GM23338 (cell line): ENCODE data around the gene PPDPF. TPM values are rescaled to one million over a fixed set of nuclear protein-coding genes. Genes with fewer than 3 reads are reported as not detected.

Experiments
- ATAC-seq: fragments of 200-7000 bp; cut with Tn5 transposase; 3 replicates; pipeline ENCODE4 v1.9.1; 2020
- DNase-seq: peaks from one replicate; pipeline ENCODE4 v3.0.0-alpha.2; 2015; ENCODE audit warnings: low spot score
- H2AFZ ChIP-seq: fragments of 200-600 bp; sonication (generic); 2 replicates; pipeline ENCODE4 v1.8.0; 2016; ENCODE audit warnings: antibody characterized with exemption, mild to moderate bottlenecking, moderate library complexity
- H3F3A ChIP-seq: fragments of 200-600 bp; sonication (generic); replicated peaks from 2 replicates; pipeline ENCODE4 v1.8.0; 2017; ENCODE audit warnings: antibody characterized with exemption, mixed run types, low read depth
- H3K27ac ChIP-seq: fragments of 200-600 bp; sonication (generic); 2 replicates; pipeline ENCODE4 v1.6.1; 2016; ENCODE audit warnings: low read depth
- H3K27me3 ChIP-seq: fragments of 200-600 bp; sonication (generic); 2 replicates; pipeline ENCODE4 v1.8.0; 2016; ENCODE audit warnings: mild to moderate bottlenecking, mixed run types, moderate library complexity; ENCODE audit not compliant: insufficient read depth
- H3K36me3 ChIP-seq: fragments of 200-600 bp; sonication (generic); 2 replicates; pipeline ENCODE4 v1.8.0; 2016; ENCODE audit warnings: mild to moderate bottlenecking; ENCODE audit not compliant: insufficient read depth
- H3K4me1 ChIP-seq: fragments of 200-600 bp; sonication (generic); 2 replicates; pipeline ENCODE4 v1.8.0; 2016; ENCODE audit warnings: mild to moderate bottlenecking, moderate library complexity; ENCODE audit not compliant: insufficient read depth
- H3K4me2 ChIP-seq: fragments of 200-600 bp; sonication (generic); 2 replicates; pipeline ENCODE4 v1.7.1; 2017; ENCODE audit warnings: mixed run types
- H3K4me3 ChIP-seq: fragments of 200-600 bp; sonication (generic); 2 replicates; pipeline ENCODE4 v1.6.1; 2016; ENCODE audit warnings: mixed run types
- H3K79me2 ChIP-seq: fragments of 200-600 bp; sonication (generic); replicated peaks from 2 replicates; pipeline ENCODE4 v1.8.0; 2017; ENCODE audit warnings: mild to moderate bottlenecking; ENCODE audit not compliant: insufficient read depth
- H3K9me2 ChIP-seq: fragments of 200-600 bp; sonication (generic); 2 replicates; pipeline ENCODE4 v1.8.0; 2017; ENCODE audit not compliant: insufficient read depth
- H4K20me1 ChIP-seq: fragments of 200-600 bp; sonication (generic); replicated peaks from 2 replicates; pipeline ENCODE4 v1.8.0; 2017; ENCODE audit warnings: mild to moderate bottlenecking; ENCODE audit not compliant: insufficient read depth
- H3K27ac Mint-ChIP-seq: 2 replicates; pipeline ENCODE4 v1.8.0; 2020; ENCODE audit warnings: inconsistent platforms, mild to moderate bottlenecking, moderate library complexity, mixed read lengths
- H3K27me3 Mint-ChIP-seq: 3 replicates; pipeline ENCODE4 v1.8.0; 2022; ENCODE audit warnings: low read depth, mild to moderate bottlenecking, moderate library complexity, mixed read lengths, inconsistent platforms; ENCODE audit not compliant: insufficient read depth, poor library complexity
- H3K36me3 Mint-ChIP-seq: 3 replicates; pipeline ENCODE4 v1.8.0; 2021; ENCODE audit warnings: low read depth, mild to moderate bottlenecking, inconsistent platforms, moderate library complexity, mixed read lengths
- H3K4me1 Mint-ChIP-seq: 3 replicates; pipeline ENCODE4 v1.8.0; 2020; ENCODE audit warnings: mild to moderate bottlenecking, inconsistent platforms, mixed read lengths
- H3K4me3 Mint-ChIP-seq: 3 replicates; pipeline ENCODE4 v1.8.0; 2021; ENCODE audit warnings: moderate library complexity, mild to moderate bottlenecking, inconsistent platforms, mixed read lengths
- H3K9me3 Mint-ChIP-seq: 3 replicates; pipeline ENCODE4 v1.8.0; 2020; ENCODE audit warnings: moderate library complexity, mild to moderate bottlenecking, inconsistent platforms, mixed read lengths
- CREB1 ChIP-seq: fragments of 250-450 bp; sonication (Bioruptor Pico); IDR thresholded peaks from 2 replicates; pipeline ENCODE4 v1.5.0; 2020; ENCODE audit warnings: low read depth, mild to moderate bottlenecking, moderate library complexity
- EZH2 ChIP-seq: fragments of 200-600 bp; sonication (generic); IDR thresholded peaks from one replicate; pipeline ENCODE4 v1.8.0; 2017; ENCODE audit warnings: antibody characterized with exemption, mild to moderate bottlenecking, low read depth; ENCODE audit not compliant: unreplicated experiment
- NANOG ChIP-seq: IDR thresholded peaks from 2 replicates; pipeline ENCODE4 v1.6.1; 2016; ENCODE audit warnings: antibody characterized with exemption, borderline replicate concordance
- ZNF331 ChIP-seq: fragments of 250-450 bp; sonication (Bioruptor Pico); IDR thresholded peaks from 2 replicates; pipeline ENCODE4 v1.5.0; 2020; ENCODE audit warnings: low read depth, mild to moderate bottlenecking, moderate library complexity
- polyA plus RNA-seq: library from polyadenylated mRNA; unstranded; fragments of >200 nt; fragmentation: Nextera tagmentation; extraction: Ambion mirVana; gene quantifications from 2 replicates; pipeline ENCODE4 v1.2.1, GENCODE V29; 2016
- total RNA-seq: library from RNA; depleted of rRNA; stranded (reverse); fragments of >200 nt; shearing (Covaris generic); gene quantifications from 2 replicates; pipeline ENCODE4 v1.2.3, GENCODE V29; 2014
- TF ChIP-seq, protein P1 (sequence below): fragments of 250-450 bp; sonication (Bioruptor Pico); IDR thresholded peaks from 2 replicates; pipeline ENCODE4 v1.5.0; 2020; ENCODE audit warnings: mild to moderate bottlenecking, moderate library complexity
- TF ChIP-seq, protein P2 (sequence below): IDR thresholded peaks from one replicate; pipeline ENCODE4 v1.6.1; 2018; ENCODE audit warnings: antibody characterized with exemption; ENCODE audit not compliant: unreplicated experiment

Gene PPDPF
- total and polyA plus RNA-seq, 2 experiments from 2014 or later = 83.9 to 141 TPM

DNA sequence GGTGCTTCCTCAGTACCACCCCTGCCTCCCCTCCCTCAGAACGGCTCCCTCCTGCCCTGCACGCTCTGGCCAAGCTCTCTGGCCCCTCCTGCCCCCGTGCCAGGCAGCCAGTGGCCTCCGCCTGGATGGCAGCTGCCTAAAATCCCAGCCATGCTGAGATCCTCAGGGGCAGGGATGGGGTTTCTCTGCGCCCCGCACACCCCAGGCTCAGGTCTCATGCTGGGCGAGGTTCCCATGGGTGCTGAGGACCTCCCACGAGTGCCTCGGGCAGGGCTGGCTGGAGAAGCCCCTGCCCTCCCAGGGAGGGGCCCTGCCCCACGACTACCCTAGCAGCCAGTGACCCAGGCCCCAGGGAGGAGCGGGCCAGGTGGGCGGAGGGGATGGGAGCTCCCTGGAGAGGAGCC, 13.9 kb downstream of the PPDPF start (continued):
- TF ChIP-seq, protein P1, sequence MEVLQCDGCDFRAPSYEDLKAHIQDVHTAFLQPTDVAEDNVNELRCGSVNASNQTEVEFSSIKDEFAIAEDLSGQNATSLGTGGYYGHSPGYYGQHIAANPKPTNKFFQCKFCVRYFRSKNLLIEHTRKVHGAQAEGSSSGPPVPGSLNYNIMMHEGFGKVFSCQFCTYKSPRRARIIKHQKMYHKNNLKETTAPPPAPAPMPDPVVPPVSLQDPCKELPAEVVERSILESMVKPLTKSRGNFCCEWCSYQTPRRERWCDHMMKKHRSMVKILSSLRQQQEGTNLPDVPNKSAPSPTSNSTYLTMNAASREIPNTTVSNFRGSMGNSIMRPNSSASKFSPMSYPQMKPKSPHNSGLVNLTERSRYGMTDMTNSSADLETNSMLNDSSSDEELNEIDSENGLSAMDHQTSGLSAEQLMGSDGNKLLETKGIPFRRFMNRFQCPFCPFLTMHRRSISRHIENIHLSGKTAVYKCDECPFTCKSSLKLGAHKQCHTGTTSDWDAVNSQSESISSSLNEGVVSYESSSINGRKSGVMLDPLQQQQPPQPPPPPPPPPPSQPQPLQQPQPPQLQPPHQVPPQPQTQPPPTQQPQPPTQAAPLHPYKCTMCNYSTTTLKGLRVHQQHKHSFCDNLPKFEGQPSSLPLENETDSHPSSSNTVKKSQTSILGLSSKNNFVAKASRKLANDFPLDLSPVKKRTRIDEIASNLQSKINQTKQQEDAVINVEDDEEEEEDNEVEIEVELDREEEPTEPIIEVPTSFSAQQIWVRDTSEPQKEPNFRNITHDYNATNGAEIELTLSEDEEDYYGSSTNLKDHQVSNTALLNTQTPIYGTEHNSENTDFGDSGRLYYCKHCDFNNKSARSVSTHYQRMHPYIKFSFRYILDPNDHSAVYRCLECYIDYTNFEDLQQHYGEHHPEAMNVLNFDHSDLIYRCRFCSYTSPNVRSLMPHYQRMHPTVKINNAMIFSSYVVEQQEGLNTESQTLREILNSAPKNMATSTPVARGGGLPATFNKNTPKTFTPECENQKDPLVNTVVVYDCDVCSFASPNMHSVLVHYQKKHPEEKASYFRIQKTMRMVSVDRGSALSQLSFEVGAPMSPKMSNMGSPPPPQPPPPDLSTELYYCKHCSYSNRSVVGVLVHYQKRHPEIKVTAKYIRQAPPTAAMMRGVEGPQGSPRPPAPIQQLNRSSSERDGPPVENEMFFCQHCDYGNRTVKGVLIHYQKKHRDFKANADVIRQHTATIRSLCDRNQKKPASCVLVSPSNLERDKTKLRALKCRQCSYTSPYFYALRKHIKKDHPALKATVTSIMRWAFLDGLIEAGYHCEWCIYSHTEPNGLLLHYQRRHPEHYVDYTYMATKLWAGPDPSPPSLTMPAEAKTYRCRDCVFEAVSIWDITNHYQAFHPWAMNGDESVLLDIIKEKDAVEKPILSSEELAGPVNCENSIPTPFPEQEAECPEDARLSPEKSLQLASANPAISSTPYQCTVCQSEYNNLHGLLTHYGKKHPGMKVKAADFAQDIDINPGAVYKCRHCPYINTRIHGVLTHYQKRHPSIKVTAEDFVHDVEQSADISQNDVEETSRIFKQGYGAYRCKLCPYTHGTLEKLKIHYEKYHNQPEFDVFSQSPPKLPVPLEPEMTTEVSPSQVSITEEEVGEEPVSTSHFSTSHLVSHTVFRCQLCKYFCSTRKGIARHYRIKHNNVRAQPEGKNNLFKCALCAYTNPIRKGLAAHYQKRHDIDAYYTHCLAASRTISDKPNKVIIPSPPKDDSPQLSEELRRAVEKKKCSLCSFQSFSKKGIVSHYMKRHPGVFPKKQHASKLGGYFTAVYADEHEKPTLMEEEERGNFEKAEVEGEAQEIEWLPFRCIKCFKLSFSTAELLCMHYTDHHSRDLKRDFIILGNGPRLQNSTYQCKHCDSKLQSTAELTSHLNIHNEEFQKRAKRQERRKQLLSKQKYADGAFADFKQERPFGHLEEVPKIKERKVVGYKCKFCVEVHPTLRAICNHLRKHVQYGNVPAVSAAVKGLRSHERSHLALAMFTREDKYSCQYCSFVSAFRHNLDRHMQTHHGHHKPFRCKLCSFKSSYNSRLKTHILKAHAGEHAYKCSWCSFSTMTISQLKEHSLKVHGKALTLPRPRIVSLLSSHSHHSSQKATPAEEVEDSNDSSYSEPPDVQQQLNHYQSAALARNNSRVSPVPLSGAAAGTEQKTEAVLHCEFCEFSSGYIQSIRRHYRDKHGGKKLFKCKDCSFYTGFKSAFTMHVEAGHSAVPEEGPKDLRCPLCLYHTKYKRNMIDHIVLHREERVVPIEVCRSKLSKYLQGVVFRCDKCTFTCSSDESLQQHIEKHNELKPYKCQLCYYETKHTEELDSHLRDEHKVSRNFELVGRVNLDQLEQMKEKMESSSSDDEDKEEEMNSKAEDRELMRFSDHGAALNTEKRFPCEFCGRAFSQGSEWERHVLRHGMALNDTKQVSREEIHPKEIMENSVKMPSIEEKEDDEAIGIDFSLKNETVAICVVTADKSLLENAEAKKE (CRISPR knock-in tag) = no peak
- TF ChIP-seq NANOG (no peak), ZNF331 (no peak), CREB1 (no peak), EZH2 (no peak)

DNA sequence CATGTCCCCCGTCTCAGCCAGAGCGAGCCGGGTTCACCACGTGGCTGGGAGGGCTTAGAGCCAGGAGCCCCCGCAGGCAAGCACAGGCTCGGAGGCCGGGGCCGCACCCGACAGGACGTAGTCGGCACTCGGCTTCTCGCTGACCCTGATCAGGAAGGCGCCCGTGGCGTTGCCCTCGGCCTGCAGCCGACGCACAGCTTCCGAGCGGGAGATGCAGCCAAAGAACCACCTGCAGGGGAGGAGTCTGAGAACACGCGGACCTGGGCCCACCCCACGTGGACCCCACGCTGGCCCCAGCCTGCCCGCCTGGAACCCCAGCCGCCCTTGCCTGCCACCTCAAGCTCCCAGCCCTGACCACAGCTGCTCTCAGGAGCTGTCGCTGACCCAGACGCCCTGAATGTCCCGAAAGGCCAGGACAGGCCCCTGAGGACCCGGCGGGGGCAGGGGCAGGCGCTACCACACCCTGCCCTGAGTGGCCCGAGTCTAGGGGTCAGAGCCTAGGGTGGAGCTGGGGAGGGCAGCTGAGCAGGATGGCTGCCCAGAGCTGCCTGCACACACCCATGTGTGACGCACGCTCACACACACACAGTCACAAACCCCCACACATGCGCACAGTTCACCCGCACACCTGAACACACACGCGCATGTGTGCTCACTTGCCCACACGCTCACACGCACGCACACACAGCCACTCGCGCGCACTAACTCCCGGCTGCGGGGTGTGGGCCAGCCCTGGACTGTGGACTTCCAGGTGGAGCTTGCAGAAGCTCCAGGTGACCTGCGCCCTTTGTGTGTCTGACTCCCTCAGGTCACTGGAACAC, 14.5 kb downstream of the PPDPF start:
- Histone ChIP-seq H3K27me3 (no peaks in the 10 kb centered on the region), H3K4me2 (no peak overlapping the region), H3K4me3 (no peak overlapping the region), H4K20me1 (no peaks in the 10 kb centered on the region), H3K27ac (no peak overlapping the region), H3K4me1 (no peaks in the 10 kb centered on the region), H3K36me3 (no peaks in the 10 kb centered on the region), H3K9me2 (no peaks in the 10 kb centered on the region), H3F3A (peaks cover 7% of the 10 kb centered on the region; the same call in 1 of the 2 replicates), H2AFZ (0 out of 2 replicates have a peak overlapping the region, but pooled peaks have one; percentile 32), H3K79me2 (no peaks in the 10 kb centered on the region)
- ATAC-seq (no peak; the same call in 2 of the 3 replicates), DNase-seq (no peak)
- Mint-ChIP-seq H3K9me3 (no peaks in the 10 kb centered on the region), H3K4me3 (no peak overlapping the region), H3K27me3 (peaks cover 10% of the 10 kb centered on the region), H3K4me1 (peaks cover 5% of the 10 kb centered on the region; the same call in 2 of the 3 replicates), H3K36me3 (no peaks in the 10 kb centered on the region), H3K27ac (peak overlapping the region; percentile 77)
- TF ChIP-seq, protein P2, sequence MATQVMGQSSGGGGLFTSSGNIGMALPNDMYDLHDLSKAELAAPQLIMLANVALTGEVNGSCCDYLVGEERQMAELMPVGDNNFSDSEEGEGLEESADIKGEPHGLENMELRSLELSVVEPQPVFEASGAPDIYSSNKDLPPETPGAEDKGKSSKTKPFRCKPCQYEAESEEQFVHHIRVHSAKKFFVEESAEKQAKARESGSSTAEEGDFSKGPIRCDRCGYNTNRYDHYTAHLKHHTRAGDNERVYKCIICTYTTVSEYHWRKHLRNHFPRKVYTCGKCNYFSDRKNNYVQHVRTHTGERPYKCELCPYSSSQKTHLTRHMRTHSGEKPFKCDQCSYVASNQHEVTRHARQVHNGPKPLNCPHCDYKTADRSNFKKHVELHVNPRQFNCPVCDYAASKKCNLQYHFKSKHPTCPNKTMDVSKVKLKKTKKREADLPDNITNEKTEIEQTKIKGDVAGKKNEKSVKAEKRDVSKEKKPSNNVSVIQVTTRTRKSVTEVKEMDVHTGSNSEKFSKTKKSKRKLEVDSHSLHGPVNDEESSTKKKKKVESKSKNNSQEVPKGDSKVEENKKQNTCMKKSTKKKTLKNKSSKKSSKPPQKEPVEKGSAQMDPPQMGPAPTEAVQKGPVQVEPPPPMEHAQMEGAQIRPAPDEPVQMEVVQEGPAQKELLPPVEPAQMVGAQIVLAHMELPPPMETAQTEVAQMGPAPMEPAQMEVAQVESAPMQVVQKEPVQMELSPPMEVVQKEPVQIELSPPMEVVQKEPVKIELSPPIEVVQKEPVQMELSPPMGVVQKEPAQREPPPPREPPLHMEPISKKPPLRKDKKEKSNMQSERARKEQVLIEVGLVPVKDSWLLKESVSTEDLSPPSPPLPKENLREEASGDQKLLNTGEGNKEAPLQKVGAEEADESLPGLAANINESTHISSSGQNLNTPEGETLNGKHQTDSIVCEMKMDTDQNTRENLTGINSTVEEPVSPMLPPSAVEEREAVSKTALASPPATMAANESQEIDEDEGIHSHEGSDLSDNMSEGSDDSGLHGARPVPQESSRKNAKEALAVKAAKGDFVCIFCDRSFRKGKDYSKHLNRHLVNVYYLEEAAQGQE = no peak
- no peak for TF ChIP-seq NANOG
